ENCODE data around the gene PHF20.
"Not testable (repeated sequence)": the region's sequence is repeated elsewhere in the genome, so short reads cannot be mapped to it uniquely, and the experiment has no call there.

The PHF20 gene

DNA sequence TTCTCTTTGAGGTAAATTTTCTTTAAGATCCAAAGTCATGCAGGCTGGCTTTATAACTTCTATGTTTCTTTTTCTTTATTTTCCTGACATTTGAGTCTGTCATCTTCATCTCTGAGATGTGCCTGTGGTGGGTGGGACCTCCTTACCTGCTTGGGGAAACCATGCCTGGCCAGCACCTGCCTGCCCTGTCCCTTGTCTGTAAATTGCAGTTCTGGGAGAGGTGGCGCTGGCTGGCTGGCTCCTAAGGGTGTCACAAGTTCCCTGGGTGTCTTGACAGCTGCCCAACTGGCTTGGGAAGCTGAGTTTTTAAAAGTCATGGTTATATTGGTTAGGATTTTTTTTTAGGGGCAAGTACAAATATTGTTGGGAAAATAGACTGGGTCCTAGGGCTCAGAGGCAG lies 146.2 kb downstream of the PHF20 start:
- Mint-ChIP-seq H3K4me3 (no peak overlapping the region), H3K36me3 (peaks cover 49% of the 10 kb centered on the region), H3K4me1 (no peaks in the 10 kb centered on the region), H3K9me3 (no peaks in the 10 kb centered on the region), H3K27ac (peak overlapping the region; percentile 18), H3K27me3 (no peaks in the 10 kb centered on the region)
- ATAC-seq: no peak

- Mint-ChIP-seq H3K36me3 (peaks cover 47% of the 10 kb centered on the region), H3K27ac (no peak overlapping the region), H3K9me3 (no peaks in the 10 kb centered on the region), H3K27me3 (no peaks in the 10 kb centered on the region), H3K4me1 (no peaks in the 10 kb centered on the region), H3K4me3 (no peak overlapping the region)
- ATAC-seq: no peak
Measured at GRCh38 chr20:35920523-35920922, 148.7 kb downstream of the PHF20 start.

GRCh38 chr20:35929301-35929700 lies 157.5 kb downstream of the PHF20 start:
- Mint-ChIP-seq H3K4me1 (no peaks in the 10 kb centered on the region), H3K4me3 (no peak overlapping the region), H3K9me3 (no peaks in the 10 kb centered on the region), H3K27ac (no peak overlapping the region), H3K36me3 (peaks cover 66% of the 10 kb centered on the region), H3K27me3 (no peaks in the 10 kb centered on the region)
- ATAC-seq: no peak

DNA sequence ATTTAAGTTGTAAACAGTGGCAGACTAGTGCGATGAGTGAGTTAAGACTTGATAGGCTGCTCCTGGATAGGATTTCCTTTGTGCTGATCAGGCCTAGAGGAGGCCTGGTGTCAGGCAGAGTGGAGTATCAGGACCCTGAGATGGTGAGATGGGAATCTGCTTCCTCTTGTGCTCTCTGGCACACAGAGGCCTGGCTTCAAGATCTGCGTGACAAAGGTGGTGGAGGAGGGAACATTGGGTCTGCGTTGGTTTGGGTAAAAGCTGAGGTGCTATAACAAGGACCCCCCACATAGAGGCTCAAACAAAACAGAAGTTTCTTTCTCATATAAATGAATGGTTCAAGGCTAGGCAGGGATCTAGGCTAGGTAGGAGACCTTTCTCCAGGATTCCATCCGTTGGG lies 162.2 kb downstream of the PHF20 start:
- H3K27ac Mint-ChIP-seq: peak overlapping the region; percentile 36
- H3K27me3 Mint-ChIP-seq: no peaks in the 10 kb centered on the region
- no peaks in the 10 kb centered on the region for H3K9me3 Mint-ChIP-seq
- H3K4me1 Mint-ChIP-seq: no peaks in the 10 kb centered on the region
- H3K36me3 Mint-ChIP-seq: peaks cover 71% of the 10 kb centered on the region
- no peak overlapping the region for H3K4me3 Mint-ChIP-seq
- ATAC-seq: no peak

DNA sequence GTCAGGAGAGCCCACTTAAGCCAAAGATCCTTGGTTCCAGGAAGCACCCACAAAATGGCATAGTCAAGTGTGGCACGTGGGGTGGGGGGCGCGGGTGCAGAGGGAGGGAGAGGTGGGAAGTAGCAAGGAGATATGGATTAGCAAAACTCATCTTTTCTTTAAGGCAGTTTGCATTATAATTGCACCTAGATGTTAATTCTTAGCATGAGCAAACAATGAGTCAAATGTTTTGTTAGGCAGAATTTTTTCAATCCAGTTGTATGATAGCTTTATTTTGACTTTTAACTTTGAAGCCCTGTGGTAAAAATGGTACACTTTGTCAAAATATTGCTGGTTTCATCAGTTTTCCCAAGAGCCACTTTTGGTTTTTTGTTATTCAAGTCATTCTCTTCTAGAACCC lies 167.4 kb downstream of the PHF20 start:
- Mint-ChIP-seq H3K27me3 (no peaks in the 10 kb centered on the region), H3K27ac (no peak overlapping the region), H3K9me3 (no peaks in the 10 kb centered on the region), H3K36me3 (peaks cover 55% of the 10 kb centered on the region), H3K4me3 (no peak overlapping the region), H3K4me1 (no peaks in the 10 kb centered on the region)
- no peak for ATAC-seq

GRCh38 chr20:35941620-35942019 lies 169.8 kb downstream of the PHF20 start:
- no peaks in the 10 kb centered on the region for H3K4me1 Mint-ChIP-seq
- H3K4me3 Mint-ChIP-seq: no peak overlapping the region
- peaks cover 55% of the 10 kb centered on the region for H3K36me3 Mint-ChIP-seq
- no peak for ATAC-seq
- peak overlapping the region; percentile 21 for H3K27ac Mint-ChIP-seq
- no peaks in the 10 kb centered on the region for H3K27me3 Mint-ChIP-seq
- H3K9me3 Mint-ChIP-seq: no peaks in the 10 kb centered on the region

DNA sequence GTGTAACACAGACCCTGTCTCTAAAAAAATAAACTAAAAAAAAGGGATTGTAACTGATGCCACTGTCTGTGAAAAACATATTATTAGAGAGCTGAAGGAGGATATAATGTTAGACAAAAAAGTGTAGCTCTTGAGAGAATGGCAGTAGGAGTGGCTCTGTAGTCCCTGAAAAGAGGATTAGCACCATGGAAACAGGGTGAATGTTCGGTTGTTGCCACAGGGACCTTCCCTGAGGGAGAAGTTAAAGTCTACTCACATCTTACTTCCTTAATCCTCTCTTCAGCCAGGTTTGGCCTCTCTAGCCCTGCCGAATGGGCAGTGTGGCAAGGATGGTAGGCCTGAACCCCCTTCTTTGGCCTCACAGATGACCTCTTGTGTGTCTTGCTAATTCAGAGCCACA lies 170.4 kb downstream of the PHF20 start:
- no peaks in the 10 kb centered on the region for H3K4me1 Mint-ChIP-seq
- H3K4me3 Mint-ChIP-seq: no peak overlapping the region
- no peak for ATAC-seq
- peaks cover 52% of the 10 kb centered on the region for H3K36me3 Mint-ChIP-seq
- no peaks in the 10 kb centered on the region for H3K27me3 Mint-ChIP-seq
- H3K9me3 Mint-ChIP-seq: no peaks in the 10 kb centered on the region
- peak overlapping the region; percentile 21 for H3K27ac Mint-ChIP-seq

DNA sequence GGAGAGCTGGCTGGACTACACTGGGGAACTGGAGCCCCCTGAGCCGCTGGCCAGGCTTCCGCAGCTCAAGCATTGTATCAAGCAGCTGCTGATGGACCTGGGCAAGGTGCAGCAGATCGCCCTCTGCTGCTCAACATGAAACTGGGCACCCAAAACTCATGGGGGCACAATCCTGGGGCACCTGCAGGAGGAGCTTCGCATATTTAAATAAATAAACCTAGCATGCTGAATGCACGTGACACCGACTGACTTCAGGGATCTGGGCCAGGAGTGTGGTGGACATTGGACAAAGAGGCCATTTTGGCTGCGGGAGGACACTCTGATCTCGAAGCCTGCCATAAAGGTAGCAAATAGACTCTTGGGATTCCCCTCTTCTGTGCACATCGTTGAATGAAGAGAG lies 175.7 kb downstream of the PHF20 start:
- H3K27me3 Mint-ChIP-seq: no peaks in the 10 kb centered on the region
- peaks cover 10% of the 10 kb centered on the region for H3K4me1 Mint-ChIP-seq
- no peak overlapping the region for H3K4me3 Mint-ChIP-seq
- no peak for ATAC-seq
- no peak overlapping the region for H3K27ac Mint-ChIP-seq
- H3K36me3 Mint-ChIP-seq: peaks cover 29% of the 10 kb centered on the region
- H3K9me3 Mint-ChIP-seq: no peaks in the 10 kb centered on the region

- Mint-ChIP-seq H3K9me3 (no peaks in the 10 kb centered on the region), H3K27ac (no peak overlapping the region), H3K27me3 (no peaks in the 10 kb centered on the region), H3K4me1 (peaks cover 14% of the 10 kb centered on the region), H3K4me3 (no peak overlapping the region), H3K36me3 (peaks cover 25% of the 10 kb centered on the region)
- ATAC-seq: no peak
Measured at GRCh38 chr20:35947907-35948306, 176.1 kb downstream of the PHF20 start.

DNA sequence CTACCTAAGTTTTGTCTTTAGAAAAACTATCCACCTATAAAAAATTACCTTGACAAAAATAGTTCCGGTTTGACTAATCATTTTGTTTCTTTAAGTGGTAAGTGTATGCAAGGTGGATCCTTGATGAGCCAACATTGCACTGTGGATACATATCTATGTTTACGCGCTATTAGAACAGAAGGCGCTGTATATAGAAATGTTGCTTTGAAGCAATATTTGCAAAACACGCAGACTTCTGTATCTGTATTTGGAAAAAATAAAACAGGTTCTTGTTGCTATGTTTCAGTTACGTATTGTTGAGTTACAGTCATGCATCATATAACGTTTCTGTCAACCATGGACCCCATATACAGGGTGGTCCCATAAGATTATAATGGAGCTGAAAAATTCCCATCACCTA lies 178.3 kb downstream of the PHF20 start:
- Mint-ChIP-seq H3K4me3 (no peak overlapping the region), H3K4me1 (peaks cover 14% of the 10 kb centered on the region), H3K27me3 (no peaks in the 10 kb centered on the region), H3K9me3 (no peaks in the 10 kb centered on the region), H3K36me3 (peaks cover 17% of the 10 kb centered on the region), H3K27ac (no peak overlapping the region)
- no peak for ATAC-seq

DNA sequence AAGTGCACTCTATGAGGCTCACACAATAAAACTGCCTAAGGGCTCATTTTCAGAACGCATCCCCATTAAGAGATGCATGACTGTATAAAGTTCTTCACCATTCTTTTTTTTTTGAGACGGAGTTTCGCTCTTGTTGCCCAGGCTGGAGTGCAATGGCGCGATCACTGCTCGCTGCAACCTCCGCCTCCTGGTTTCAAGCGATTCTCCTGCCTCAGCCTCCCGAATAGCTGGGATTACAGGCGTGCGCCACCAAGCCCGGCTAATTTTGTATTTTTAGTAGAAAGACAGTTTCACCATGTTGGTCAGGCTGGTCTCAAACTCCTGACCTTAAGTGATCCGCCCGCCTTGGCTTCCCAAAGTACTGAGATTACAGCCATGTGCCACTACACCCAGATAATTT lies 180.3 kb downstream of the PHF20 start:
- not testable (repeated sequence) for ATAC-seq, H3K27me3 Mint-ChIP-seq, H3K9me3 Mint-ChIP-seq
- peak overlapping the region; percentile 100 for H3K4me3 Mint-ChIP-seq
- H3K36me3 Mint-ChIP-seq: peaks cover 11% of the 10 kb centered on the region
- H3K27ac Mint-ChIP-seq: peak overlapping the region; percentile 99
- peaks cover 14% of the 10 kb centered on the region for H3K4me1 Mint-ChIP-seq

GRCh38 chr20:35952480-35953386 lies 180.9 kb downstream of the PHF20 start:
- H3K9me3 Mint-ChIP-seq: no peaks in the 10 kb centered on the region
- peak overlapping the region; percentile 99 for H3K27ac Mint-ChIP-seq
- no peak for ATAC-seq
- peaks cover 4% of the 10 kb centered on the region for H3K36me3 Mint-ChIP-seq
- H3K27me3 Mint-ChIP-seq: no peaks in the 10 kb centered on the region
- peaks cover 14% of the 10 kb centered on the region for H3K4me1 Mint-ChIP-seq
- peak overlapping the region; percentile 100 for H3K4me3 Mint-ChIP-seq

DNA sequence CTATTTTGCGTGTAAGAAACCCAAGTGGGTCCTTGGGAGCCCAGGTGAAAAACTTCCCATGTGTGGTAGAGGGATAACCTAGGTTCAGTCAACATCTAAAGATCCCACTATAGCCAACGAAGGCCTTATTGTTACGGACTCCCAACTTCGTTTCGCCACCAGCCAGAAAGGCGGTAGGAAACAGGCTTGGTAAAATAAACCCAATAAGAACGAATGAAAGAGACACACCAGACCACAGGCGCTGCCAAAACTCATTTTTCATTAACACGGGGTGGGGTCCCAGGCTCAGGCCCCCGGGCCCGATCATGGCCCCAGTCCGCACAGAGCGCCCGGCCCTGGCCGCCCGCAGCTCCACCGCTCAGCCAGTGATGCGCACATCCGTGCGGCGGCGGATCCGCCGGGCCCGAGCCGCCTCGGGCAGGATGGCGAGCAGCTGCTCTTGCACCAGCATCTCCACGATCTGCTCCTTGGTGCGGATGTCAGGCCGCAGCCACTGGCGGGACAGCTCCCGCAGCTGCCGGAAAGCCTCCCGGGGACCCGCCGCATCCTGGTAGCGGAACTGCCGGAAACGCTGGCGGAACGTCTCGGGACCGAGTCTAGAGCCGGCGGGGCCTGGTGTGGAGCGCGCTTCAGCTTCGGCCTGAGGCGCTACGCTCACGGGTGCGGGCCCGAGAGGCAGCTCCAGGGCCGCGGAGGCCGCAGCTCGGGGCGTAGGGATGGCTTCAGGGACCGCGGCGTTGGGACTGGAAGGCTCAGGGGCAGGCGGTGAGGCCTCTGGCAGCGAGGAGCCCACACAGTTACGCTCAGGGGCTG lies 181.8 kb downstream of the PHF20 start:
- ATAC-seq: peak; percentile 56
- Mint-ChIP-seq H3K4me1 (peaks cover 14% of the 10 kb centered on the region), H3K27me3 (no peaks in the 10 kb centered on the region)

DNA sequence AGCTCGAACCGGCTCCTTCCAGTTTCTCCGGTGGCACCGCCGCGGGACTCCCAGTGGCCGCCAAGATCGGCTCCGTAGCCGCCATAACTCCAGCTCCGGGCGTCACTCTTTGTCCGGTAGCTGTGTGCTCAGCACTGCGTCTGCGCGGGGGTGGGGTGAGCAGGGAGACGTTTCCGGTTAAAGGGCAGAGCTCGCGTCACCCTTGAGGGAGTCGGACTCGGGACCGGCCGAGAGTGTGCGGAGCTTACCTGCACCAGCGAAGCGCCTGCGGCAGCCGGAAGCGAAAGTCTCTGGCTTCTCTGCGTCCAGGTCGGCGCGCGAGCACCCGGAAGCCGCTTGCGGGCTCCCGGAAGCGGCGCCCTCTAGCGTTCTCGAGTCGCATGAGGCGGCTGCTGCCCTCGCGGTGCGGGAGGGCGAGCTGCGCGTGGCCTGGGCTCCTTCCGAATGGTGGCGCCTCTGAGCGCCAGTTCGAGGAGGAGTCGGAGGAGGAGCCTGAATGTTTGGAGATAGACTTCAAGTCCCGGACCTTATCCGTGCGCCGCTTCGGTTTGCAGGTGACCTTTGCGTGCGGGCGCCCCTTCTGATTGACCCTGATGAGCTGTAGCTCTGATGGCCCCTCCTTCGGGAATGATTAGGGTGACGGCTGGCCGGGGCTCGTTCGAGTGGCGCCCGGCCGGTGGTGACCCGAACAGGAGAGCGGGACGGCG lies 182.5 kb downstream of the PHF20 start, which contains the start of gene SCAND1:
Gene SCAND1 (minus strand): TSS at position 303 of the 707 bp plus-strand sequence. CDS start 218 bp downstream, at position 85.
- Mint-ChIP-seq H3K4me3 (peak within 1 kb of the TSS; percentile 100), H3K36me3 (peaks cover 10% of the 10 kb centered on the region), H3K27ac (peak within 1 kb of the TSS; percentile 99), H3K27me3 (no peaks in the 10 kb centered on the region), H3K4me1 (peaks cover 14% of the 10 kb centered on the region), H3K9me3 (no peaks in the 10 kb centered on the region)
- peak; percentile 96 for ATAC-seq

More for the DNA sequence above, 181.8 kb downstream of the PHF20 start:
- peaks cover 2% of the 10 kb centered on the region for H3K36me3 Mint-ChIP-seq
- H3K27ac Mint-ChIP-seq: peak overlapping the region; percentile 99
- H3K4me3 Mint-ChIP-seq: peak overlapping the region; percentile 100
- H3K9me3 Mint-ChIP-seq: no peaks in the 10 kb centered on the region

DNA sequence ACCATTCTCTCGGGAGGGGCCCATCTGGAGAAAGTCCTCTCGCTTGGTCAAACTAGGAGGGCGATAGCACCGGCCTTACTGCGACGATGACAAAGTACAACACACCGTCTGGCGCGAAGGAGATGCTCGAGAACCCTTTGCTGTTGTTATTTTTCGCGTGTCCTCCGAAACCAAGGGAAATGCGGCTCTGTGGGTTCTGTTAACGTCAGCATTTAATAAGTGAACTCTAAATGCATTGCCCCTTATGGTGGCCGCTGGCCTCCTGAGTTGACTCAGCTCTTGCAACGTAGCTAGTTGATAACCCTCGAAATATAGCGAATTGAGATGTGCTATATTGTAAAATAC lies 183.1 kb downstream of the PHF20 start:
- Mint-ChIP-seq H3K27ac (peak overlapping the region; percentile 99), H3K9me3 (no peaks in the 10 kb centered on the region), H3K27me3 (no peaks in the 10 kb centered on the region), H3K4me1 (peaks cover 14% of the 10 kb centered on the region), H3K4me3 (peak overlapping the region; percentile 100), H3K36me3 (peaks cover 12% of the 10 kb centered on the region)
- ATAC-seq: peak; percentile 20
